ENCODE results near the gene MYD88. TPM values are rescaled to one million over a fixed set of nuclear protein-coding genes. Genes with fewer than 3 reads are reported as not detected.

MYD88 gene
- total RNA-seq, 1 donor from 2014 or later: 55.8 TPM

GRCh38 chr3:38121451-38121831 lies 17.0 kb upstream of the MYD88 start:
- no peak for FAIRE-seq
- Mint-ChIP-seq H3K27ac (ENCODE audit: unreplicated experiment) (no peak overlapping the region), H3K9me3 (ENCODE audit: unreplicated experiment) (peaks cover 2% of the 10 kb centered on the region), H3K27me3 (ENCODE audit: low read depth, unreplicated experiment) (no peaks in the 10 kb centered on the region), H3K4me3 (ENCODE audit: unreplicated experiment) (no peak overlapping the region), H3K4me1 (ENCODE audit: low read depth, unreplicated experiment) (no peaks in the 10 kb centered on the region), H3K36me3 (ENCODE audit: low read depth, unreplicated experiment) (peaks cover 23% of the 10 kb centered on the region)
- Histone ChIP-seq H3K4me1 (ENCODE audit: insufficient read depth, low read length) (no peaks in the 10 kb centered on the region), H3K9me3 (ENCODE audit: insufficient read depth, low read depth, low read length) (no peaks in the 10 kb centered on the region), H4K20me1 (ENCODE audit: insufficient read depth, low read length) (peaks cover 21% of the 10 kb centered on the region), H3K27me3 (ENCODE audit: insufficient read depth, low read length) (no peaks in the 10 kb centered on the region), H3K4me3 (ENCODE audit: insufficient read depth, low read depth, low read length) (no peak overlapping the region), H3K4me2 (ENCODE audit: low read length) (no peak overlapping the region), H2AFZ (ENCODE audit: low read depth, low read length) (no peak overlapping the region), H3K36me3 (ENCODE audit: insufficient read depth, low read length) (peaks cover 21% of the 10 kb centered on the region), H3K9ac (ENCODE audit: low read length) (no peak overlapping the region), H3K27ac (ENCODE audit: low read depth, low read length) (no peak overlapping the region), H3K79me2 (ENCODE audit: insufficient read depth, low read length) (no peaks in the 10 kb centered on the region)
- TF ChIP-seq EZH2 (IDR thresholded peaks at IDR 0.05; ENCODE audit: insufficient read depth, low read length) (no peak), CTCF (IDR thresholded peaks at IDR 0.05; ENCODE audit: insufficient read depth, low read depth, low read length) (no peak)
- no peak for DNase-seq (ENCODE audit: low read depth)

GRCh38 chr3:38121832-38122461 lies 16.5 kb upstream of the MYD88 start:
- no peak overlapping the region for H3K27ac Mint-ChIP-seq (ENCODE audit: unreplicated experiment)
- H3K4me2 ChIP-seq (ENCODE audit: low read length): no peak overlapping the region
- DNase-seq (ENCODE audit: low read depth) (no peak), FAIRE-seq (no peak)
- H4K20me1 ChIP-seq (ENCODE audit: insufficient read depth, low read length): peaks cover 23% of the 10 kb centered on the region
- H3K9me3 ChIP-seq (ENCODE audit: insufficient read depth, low read depth, low read length): no peaks in the 10 kb centered on the region
- H3K9me3 Mint-ChIP-seq (ENCODE audit: unreplicated experiment): peaks cover 2% of the 10 kb centered on the region
- no peak overlapping the region for H3K4me3 Mint-ChIP-seq (ENCODE audit: unreplicated experiment)
- H2AFZ ChIP-seq (ENCODE audit: low read depth, low read length): no peak overlapping the region
- H3K36me3 ChIP-seq (ENCODE audit: insufficient read depth, low read length): peaks cover 23% of the 10 kb centered on the region
- H3K4me1 Mint-ChIP-seq (ENCODE audit: low read depth, unreplicated experiment): no peaks in the 10 kb centered on the region
- H3K9ac ChIP-seq (ENCODE audit: low read length): no peak overlapping the region
- no peak for TF ChIP-seq CTCF (IDR thresholded peaks at IDR 0.05; ENCODE audit: insufficient read depth, low read depth, low read length)
- TF ChIP-seq EZH2 (IDR thresholded peaks at IDR 0.05; ENCODE audit: insufficient read depth, low read length): no peak
- H3K4me1 ChIP-seq (ENCODE audit: insufficient read depth, low read length): no peaks in the 10 kb centered on the region
- H3K4me3 ChIP-seq (ENCODE audit: insufficient read depth, low read depth, low read length): no peak overlapping the region
- H3K27me3 ChIP-seq (ENCODE audit: insufficient read depth, low read length): no peaks in the 10 kb centered on the region
- no peak overlapping the region for H3K27ac ChIP-seq (ENCODE audit: low read depth, low read length)
- peaks cover 23% of the 10 kb centered on the region for H3K36me3 Mint-ChIP-seq (ENCODE audit: low read depth, unreplicated experiment)
- H3K27me3 Mint-ChIP-seq (ENCODE audit: low read depth, unreplicated experiment): no peaks in the 10 kb centered on the region
- no peaks in the 10 kb centered on the region for H3K79me2 ChIP-seq (ENCODE audit: insufficient read depth, low read length)

- Mint-ChIP-seq H3K9me3 (ENCODE audit: unreplicated experiment) (no peaks in the 10 kb centered on the region), H3K4me3 (ENCODE audit: unreplicated experiment) (no peak overlapping the region), H3K27me3 (ENCODE audit: low read depth, unreplicated experiment) (no peaks in the 10 kb centered on the region), H3K27ac (ENCODE audit: unreplicated experiment) (no peak overlapping the region), H3K36me3 (ENCODE audit: low read depth, unreplicated experiment) (peaks cover 30% of the 10 kb centered on the region), H3K4me1 (ENCODE audit: low read depth, unreplicated experiment) (peaks cover under 1% of the 10 kb centered on the region)
- Histone ChIP-seq H3K27ac (ENCODE audit: low read depth, low read length) (no peak overlapping the region), H4K20me1 (ENCODE audit: insufficient read depth, low read length) (peaks cover 31% of the 10 kb centered on the region), H3K4me2 (ENCODE audit: low read length) (no peak overlapping the region), H2AFZ (ENCODE audit: low read depth, low read length) (no peak overlapping the region), H3K9me3 (ENCODE audit: insufficient read depth, low read depth, low read length) (no peaks in the 10 kb centered on the region), H3K27me3 (ENCODE audit: insufficient read depth, low read length) (no peaks in the 10 kb centered on the region), H3K79me2 (ENCODE audit: insufficient read depth, low read length) (no peaks in the 10 kb centered on the region), H3K4me1 (ENCODE audit: insufficient read depth, low read length) (no peaks in the 10 kb centered on the region), H3K36me3 (ENCODE audit: insufficient read depth, low read length) (peaks cover 29% of the 10 kb centered on the region), H3K4me3 (ENCODE audit: insufficient read depth, low read depth, low read length) (no peak overlapping the region), H3K9ac (ENCODE audit: low read length) (no peak overlapping the region)
- DNase-seq (ENCODE audit: low read depth) (no peak), FAIRE-seq (no peak)
- TF ChIP-seq CTCF (IDR thresholded peaks at IDR 0.05; ENCODE audit: insufficient read depth, low read depth, low read length) (no peak), EZH2 (IDR thresholded peaks at IDR 0.05; ENCODE audit: insufficient read depth, low read length) (no peak)
Observed at GRCh38 chr3:38122712-38123290, 15.7 kb upstream of the MYD88 start.

Measured in astrocyte (in vitro differentiated cells and primary cell).